PC-3 (cell line): ENCODE data around the gene RTF1.

ENCODE experiments used
- EZH2 ChIP-seq: fragments of 300-600 bp; sonication (generic); IDR thresholded peaks from one replicate; pipeline ENCODE4 v1.6.1; 2017; ENCODE audit warnings: antibody characterized with exemption, mild to moderate bottlenecking, low read length; ENCODE audit not compliant: unreplicated experiment
- EZH2phosphoT487 ChIP-seq: fragments of 300-600 bp; sonication (generic); IDR thresholded peaks from 2 replicates; pipeline ENCODE4 v1.6.1; 2018; ENCODE audit warnings: mild to moderate bottlenecking, antibody characterized with exemption, low read length, borderline replicate concordance

GRCh38 chr15:41396111-41396510, 20.8 kb upstream of the RTF1 start:
- no peak for TF ChIP-seq EZH2
- TF ChIP-seq EZH2phosphoT487, result no peak
